Stomach (tissue), 9 donors: Measurements from ENCODE around the gene RXFP3. TPM values are rescaled to one million over a fixed set of nuclear protein-coding genes. Genes with fewer than 3 reads are reported as not detected.

Experiments
- DNase-seq, 2 donors: peaks; one replicate each; pipeline versions ENCODE4 v3.0.0 to v3.0.0-alpha.2; 2013 to 2019
- H3K27ac ChIP-seq, 5 donors: fragments of 200-600 bp in 4 of 5; sonication (generic) in 4 of 5; one replicate each; pipeline ENCODE4 v1.5.1; 2013 to 2019; ENCODE audit warnings: mild to moderate bottlenecking in 1 of 5, moderate library complexity in 1 of 5
- H3K27me3 ChIP-seq, 3 donors: fragments of 200-600 bp; sonication (generic); one replicate each; pipeline ENCODE4 v1.5.1; 2017 to 2019; ENCODE audit warnings: mixed run types in 1 of 3
- H3K36me3 ChIP-seq, 4 donors: fragments of 200-600 bp; sonication (generic); 1 replicate in 3 of 4; 2 replicates in 1 of 4; pipeline ENCODE4 v1.5.1; 2016 to 2019
- H3K4me1 ChIP-seq, 4 donors: fragments of 200-600 bp; sonication (generic); one replicate each; pipeline ENCODE4 v1.5.1; 2016 to 2019
- H3K4me3 ChIP-seq, 4 donors: fragments of 200-600 bp; sonication (generic) in 3 of 4; one replicate each; pipeline ENCODE4 v1.5.1; 2016 to 2019; ENCODE audit warnings: mild to moderate bottlenecking in 1 of 4
- H3K9me3 ChIP-seq, 4 donors: fragments of 200-600 bp; sonication (generic); one replicate each; pipeline ENCODE4 v1.5.1; 2016 to 2019
- CTCF ChIP-seq, 7 experiments: fragments of 450-650 bp in 4 of 7; fragments of 200-600 bp in 3 of 7; sonication (generic) in 3 of 7; IDR thresholded peaks; one replicate each; pipeline ENCODE4 v1.5.1; 2016 to 2019; ENCODE audit warnings: antibody characterized with exemption in 7 of 7, control low read depth in 2 of 7, mild to moderate bottlenecking in 1 of 7
- EP300 ChIP-seq: sonication (generic); formaldehyde crosslinking; IDR thresholded peaks from one replicate; pipeline ENCODE4 v1.6.1; 2017; ENCODE audit warnings: antibody characterized with exemption
- POLR2A ChIP-seq, 4 donors: fragments of 450-650 bp; IDR thresholded peaks; one replicate each; pipeline ENCODE4 v1.6.1; 2016; ENCODE audit warnings: antibody characterized with exemption in 4 of 4, control low read depth in 2 of 4, mild to moderate bottlenecking in 1 of 4, moderate library complexity in 1 of 4
- POLR2AphosphoS5 ChIP-seq, 3 donors: sonication (generic); formaldehyde crosslinking; IDR thresholded peaks; one replicate each; pipeline ENCODE4 v1.6.1; 2016; ENCODE audit warnings: antibody characterized with exemption in 3 of 3
- WGBS, 5 donors: extraction: QIAGEN DNeasy Blood & Tissue Kit in 3 of 5; methylation state at CpG; one replicate each; pipeline versions ENCODE4 v1.1.5 to v1.1.7; 2013 to 2018; 5-methylcytosine and 5-hydroxymethylcytosine counted together
- intact Hi-C: fragments of 100-400 bp; cut with DNase I; formaldehyde crosslinking; loops from one replicate; pipeline ENCODE4 v1.15.1; 2023; ENCODE audit warnings: low total_unique reads
- polyA plus RNA-seq, 3 donors: library from polyadenylated mRNA; stranded (reverse); fragments of 200-250 nt; gene quantifications; one replicate each; pipeline ENCODE4 v1.2.3, GENCODE V29; 2013
- total RNA-seq, 5 donors: library from RNA; depleted of rRNA; stranded (reverse); fragments of >200 nt; gene quantifications; one replicate each; pipeline versions ENCODE4 v1.1.0 to v1.2.3, GENCODE V29; 2014 to 2016
- donor health status: healthy with polysubstance abuse.
- donor health status: Bipolar disorder and iron deficiency.
- donor health status: healthy.

Gene RXFP3
- total and polyA plus RNA-seq, 8 donors = not detected

GRCh38 chr5:33968211-33969005, 32.2 kb downstream of the RXFP3 start:
- intact Hi-C loops = no loop called here
- Histone ChIP-seq H3K36me3 (no peaks in the 10 kb centered on the region), H3K27ac (no peak overlapping the region), H3K4me1 (peaks cover 0 to 6% (median 0%) of the 10 kb centered on the region in 4 donors), H3K9me3 (no peaks in the 10 kb centered on the region), H3K27me3 (no peaks in the 10 kb centered on the region), H3K4me3 (no peak overlapping the region)
- WGBS, 5 donors = 63 to 70% (median 65%) methylated on average over 3 of the region's 3 CpGs
- DNase-seq = no peak
- no peak for TF ChIP-seq EP300
- TF ChIP-seq POLR2A (IDR thresholded peaks at IDR 0.05) = no peak
- no peak for TF ChIP-seq POLR2AphosphoS5 (IDR thresholded peaks at IDR 0.05)
- TF ChIP-seq CTCF (IDR thresholded peaks at IDR 0.05) = no peak

- peak in 1 of 2 donors; percentile 74 for DNase-seq
- intact Hi-C loops = no loop called here
- no peaks in the 10 kb centered on the region for H3K9me3 ChIP-seq
- H3K4me3 ChIP-seq = no peak overlapping the region
- WGBS, 5 donors = 46 to 51% (median 49%) methylated on average over 10 of the region's 10 CpGs
- H3K27me3 ChIP-seq = no peaks in the 10 kb centered on the region
- H3K27ac ChIP-seq = no peak overlapping the region
- peaks cover 0 to 6% (median 0%) of the 10 kb centered on the region in 4 donors for H3K4me1 ChIP-seq
- TF ChIP-seq POLR2AphosphoS5 (IDR thresholded peaks at IDR 0.05) (no peak), CTCF (IDR thresholded peaks at IDR 0.05) (peak in 5 of 7 experiments; percentile 24 to 61 (median 52)), EP300 (no peak), POLR2A (IDR thresholded peaks at IDR 0.05) (no peak)
- no peaks in the 10 kb centered on the region for H3K36me3 ChIP-seq
Measured at GRCh38 chr5:33969572-33970452, 33.6 kb downstream of the RXFP3 start.

- no peak for DNase-seq
- TF ChIP-seq CTCF (IDR thresholded peaks at IDR 0.05) = no peak
- no peak for TF ChIP-seq POLR2AphosphoS5 (IDR thresholded peaks at IDR 0.05)
- no peak for TF ChIP-seq EP300
- TF ChIP-seq POLR2A (IDR thresholded peaks at IDR 0.05) = no peak
- no peaks in the 10 kb centered on the region for H3K9me3 ChIP-seq
- 70 to 77% (median 72%) methylated on average over 2 of the region's 2 CpGs for WGBS, 5 donors
- no peaks in the 10 kb centered on the region for H3K27me3 ChIP-seq
- peaks cover 0 to 21% (median 7%) of the 10 kb centered on the region in 4 donors for H3K4me1 ChIP-seq
- no peaks in the 10 kb centered on the region for H3K36me3 ChIP-seq
- H3K4me3 ChIP-seq = no peak overlapping the region
- no peak overlapping the region for H3K27ac ChIP-seq
- intact Hi-C loops = no loop called here
Measured at GRCh38 chr5:33973271-33973670, 37.1 kb downstream of the RXFP3 start.

- TF ChIP-seq CTCF (IDR thresholded peaks at IDR 0.05) (no peak), POLR2A (IDR thresholded peaks at IDR 0.05) (no peak), EP300 (no peak), POLR2AphosphoS5 (IDR thresholded peaks at IDR 0.05) (no peak)
- Histone ChIP-seq H3K4me1 (peaks cover 0 to 16% (median 9%) of the 10 kb centered on the region in 4 donors), H3K9me3 (no peaks in the 10 kb centered on the region)
Measured at GRCh38 chr5:33975852-33976251, 39.7 kb downstream of the RXFP3 start.

More at GRCh38 chr5:33975852-33976251, 39.7 kb downstream of the RXFP3 start:
- no peaks in the 10 kb centered on the region for H3K36me3 ChIP-seq
- intact Hi-C loops = no loop called here
- no peaks in the 10 kb centered on the region for H3K27me3 ChIP-seq
- peak in 1 of 2 donors; percentile 76 for DNase-seq
- no peak overlapping the region for H3K4me3 ChIP-seq
- WGBS, 5 donors = 12 to 27% (median 18%) methylated on average over 5 of the region's 5 CpGs
- no peak overlapping the region for H3K27ac ChIP-seq
